Testis (tissue), 2 donors: Measurements from ENCODE around the gene GNG10.

Experiments
- POLR2A ChIP-seq: fragments of 450-650 bp; IDR thresholded peaks from one replicate; pipeline ENCODE4 v1.6.1; 2017; ENCODE audit warnings: antibody characterized with exemption, mild to moderate bottlenecking, moderate library complexity
- TF ChIP-seq, protein P1 (sequence below), 3 experiments: fragments of 450-650 bp in 2 of 3; fragments of 200-600 bp in 1 of 3; sonication (generic) in 1 of 3; IDR thresholded peaks; one replicate each; pipeline ENCODE4 v1.5.1; 2016 to 2019; ENCODE audit warnings: antibody characterized with exemption in 3 of 3, mild to moderate bottlenecking in 2 of 3, moderate library complexity in 1 of 3

GRCh38 chr9:111662576-111663300, 1.3 kb downstream of the GNG10 start:
- no peak for TF ChIP-seq POLR2A
- TF ChIP-seq, protein P1, sequence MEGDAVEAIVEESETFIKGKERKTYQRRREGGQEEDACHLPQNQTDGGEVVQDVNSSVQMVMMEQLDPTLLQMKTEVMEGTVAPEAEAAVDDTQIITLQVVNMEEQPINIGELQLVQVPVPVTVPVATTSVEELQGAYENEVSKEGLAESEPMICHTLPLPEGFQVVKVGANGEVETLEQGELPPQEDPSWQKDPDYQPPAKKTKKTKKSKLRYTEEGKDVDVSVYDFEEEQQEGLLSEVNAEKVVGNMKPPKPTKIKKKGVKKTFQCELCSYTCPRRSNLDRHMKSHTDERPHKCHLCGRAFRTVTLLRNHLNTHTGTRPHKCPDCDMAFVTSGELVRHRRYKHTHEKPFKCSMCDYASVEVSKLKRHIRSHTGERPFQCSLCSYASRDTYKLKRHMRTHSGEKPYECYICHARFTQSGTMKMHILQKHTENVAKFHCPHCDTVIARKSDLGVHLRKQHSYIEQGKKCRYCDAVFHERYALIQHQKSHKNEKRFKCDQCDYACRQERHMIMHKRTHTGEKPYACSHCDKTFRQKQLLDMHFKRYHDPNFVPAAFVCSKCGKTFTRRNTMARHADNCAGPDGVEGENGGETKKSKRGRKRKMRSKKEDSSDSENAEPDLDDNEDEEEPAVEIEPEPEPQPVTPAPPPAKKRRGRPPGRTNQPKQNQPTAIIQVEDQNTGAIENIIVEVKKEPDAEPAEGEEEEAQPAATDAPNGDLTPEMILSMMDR (IDR thresholded peaks at IDR 0.05): no peak
